ENCODE data around the gene POMGNT1.

The POMGNT1 gene

DNA sequence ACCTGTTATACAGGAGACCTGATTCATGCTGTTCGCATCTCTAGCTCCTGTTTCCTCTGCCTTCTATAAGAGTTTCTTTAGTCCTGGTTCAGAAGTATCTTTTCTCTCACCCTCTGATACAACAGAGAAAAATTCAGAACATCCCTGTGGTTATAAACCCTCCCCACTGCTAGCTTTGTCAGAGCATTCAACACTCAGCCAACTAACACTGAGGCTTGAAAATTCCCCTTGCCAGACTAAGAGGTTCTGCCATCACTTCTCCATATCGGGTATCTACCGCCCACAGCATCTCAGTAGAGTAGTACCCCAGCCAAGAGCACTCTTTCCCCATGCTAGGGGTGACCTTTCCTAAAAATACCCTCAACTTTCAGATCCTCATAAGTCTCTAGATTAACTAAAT is 46.2 kb downstream of the POMGNT1 start:
- DNase-seq, result no peak

GRCh38 chr1:46150085-46150484 is 48.1 kb downstream of the POMGNT1 start:
- DNase-seq, result no peak

DNA sequence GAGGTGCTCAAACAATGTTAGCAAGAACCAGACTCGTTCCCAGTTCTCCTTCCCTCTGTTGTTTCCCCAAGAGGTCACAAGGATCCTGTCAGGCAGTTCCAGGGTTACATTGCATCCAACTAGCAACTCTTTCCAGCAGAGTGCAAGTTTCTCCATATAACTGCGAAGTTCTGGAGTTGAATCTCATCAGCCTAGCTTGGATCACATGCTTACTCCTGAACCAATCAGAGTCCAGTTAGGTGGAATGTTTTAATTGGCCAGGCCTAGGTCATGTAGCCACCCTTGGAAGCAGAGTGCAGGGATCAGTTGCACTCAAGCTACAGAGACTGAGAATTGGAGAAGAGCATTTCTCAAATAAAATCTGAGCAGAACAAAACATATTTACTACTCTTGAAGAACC is 49.9 kb downstream of the POMGNT1 start:
- DNase-seq, result no peak

Measured in CD4-positive, alpha-beta T cell treated with Interferon alpha-2 for 1 hour (primary cell).